GM19193 (cell line): ENCODE results near the gene CLPSL2.
A peak's percentile ranks its signal among the peaks of the same experiment; 100 is the strongest.

ENCODE experiments used
- POLR2A ChIP-seq: IDR thresholded peaks from 4 replicates; pipeline ENCODE4 v1.6.1; 2011; ENCODE audit not compliant: insufficient read depth, insufficient read length; ENCODE audit errors: extremely low read depth

CLPSL2 gene

GRCh38 chr6:35776364-35777215, at the start of gene CLPSL2:
TSS of gene CLPSL2 (plus strand) at chr6:35776598. CDS start at chr6:35776619, 21 bp downstream.
- TF ChIP-seq POLR2A: no peak

GRCh38 chr6:35727231-35727934, 49.0 kb upstream of the CLPSL2 start:
- no peak for TF ChIP-seq POLR2A

GRCh38 chr6:35727935-35728682, 48.3 kb upstream of the CLPSL2 start:
- TF ChIP-seq POLR2A: peak; percentile 40

- TF ChIP-seq POLR2A: no peak
Measured at GRCh38 chr6:35728683-35729678, 47.4 kb upstream of the CLPSL2 start.

GRCh38 chr6:35729722-35730121, 46.7 kb upstream of the CLPSL2 start:
- no peak for TF ChIP-seq POLR2A

- no peak for TF ChIP-seq POLR2A
Measured at GRCh38 chr6:35730745-35731413, 45.5 kb upstream of the CLPSL2 start.

- TF ChIP-seq POLR2A: peak; percentile 58
Measured at GRCh38 chr6:35731414-35731735, 45.0 kb upstream of the CLPSL2 start.

GRCh38 chr6:35731736-35732532, 44.5 kb upstream of the CLPSL2 start:
- TF ChIP-seq POLR2A: peak; percentile 54

GRCh38 chr6:35733633-35734032, 42.8 kb upstream of the CLPSL2 start:
- TF ChIP-seq POLR2A: no peak

GRCh38 chr6:35735452-35735851, 40.9 kb upstream of the CLPSL2 start:
- TF ChIP-seq POLR2A: no peak

GRCh38 chr6:35736253-35736894, 40.0 kb upstream of the CLPSL2 start:
- no peak for TF ChIP-seq POLR2A

GRCh38 chr6:35736982-35737412, 39.4 kb upstream of the CLPSL2 start, which contains the start of gene ARMC12:
TSS of gene ARMC12 (plus strand) at chr6:35737032. CDS start at chr6:35737109, 77 bp downstream.
- TF ChIP-seq POLR2A: no peak

GRCh38 chr6:35737413-35738211, 38.8 kb upstream of the CLPSL2 start:
- TF ChIP-seq POLR2A: no peak
